HepG2 (cell line): ENCODE measurements around the gene COL27A1. TPM values are rescaled to one million over a fixed set of nuclear protein-coding genes. Genes with fewer than 3 reads are reported as not detected.
"Not testable (repeated sequence)": the region's sequence is repeated elsewhere in the genome, so short reads cannot be mapped to it uniquely, and the experiment has no call there.

Experiments
- ATAC-seq: fragments of 200-7000 bp; cut with Tn5 transposase; 3 replicates; pipeline ENCODE4 v1.9.1; 2020; ENCODE audit warnings: mild to moderate bottlenecking, moderate library complexity
- BruUV-seq: library from RNA; stranded (reverse); fragments of 400-500 nt; replicated peaks from 2 replicates; lab custom pipeline; 2021; lab: Mats Ljungman, UMichigan
- CTCF ChIA-PET: fragments of 300-600 bp; formaldehyde crosslinking; extraction: SDS; loops from one replicate; lab custom pipeline; 2021; ENCODE audit warnings: low total read pairs, inconsistent platforms, low intra/inter-chr PET ratio; lab: Yijun Ruan, JAX
- POLR2A ChIA-PET: fragments of 350-600 bp; sonication (Branson Sonifier 250); formaldehyde crosslinking; loops from one replicate; lab custom pipeline; 2020; ENCODE audit warnings: antibody characterized with exemption, inconsistent platforms; lab: Yijun Ruan, JAX
- DNase-seq: peaks from one replicate; pipeline ENCODE4 v3.0.0-alpha.2; 2015; ENCODE audit warnings: low spot score
- FAIRE-seq: peaks from 3 replicates; lab custom pipeline; 2011; peaks lifted over from hg19 to GRCh38; lab: Jason Lieb, UNC
- H2AFZ ChIP-seq: one replicate; pipeline ENCODE4 v1.6.1; 2011; ENCODE audit warnings: low read length, inconsistent platforms
- H3K27ac ChIP-seq: fragments of 300-600 bp; 3 replicates; pipeline ENCODE4 v1.8.0; 2011; ENCODE audit warnings: mixed run types, mild to moderate bottlenecking, mixed read lengths, low read length, inconsistent platforms; ENCODE audit not compliant: insufficient read depth; ENCODE audit errors: extremely low read length
- H3K27me3 ChIP-seq, 2 experiments: fragments of 200-600 bp in 1 of 2; 2 replicates in 1 of 2; 3 replicates in 1 of 2; pipeline versions ENCODE4 v1.6.0 to v1.8.0; 2011; ENCODE audit warnings: low read length in 2 of 2, mild to moderate bottlenecking in 2 of 2, moderate library complexity in 2 of 2, inconsistent platforms in 1 of 2; ENCODE audit not compliant: insufficient read depth in 2 of 2, control insufficient read depth in 1 of 2
- H3K36me3 ChIP-seq, 2 experiments: fragments of 200-600 bp in 1 of 2; replicated peaks in 1 of 2; 2 replicates in 1 of 2; 3 replicates in 1 of 2; pipeline versions ENCODE4 v1.5.1 to v1.8.0; 2011; ENCODE audit warnings: low read length in 2 of 2, inconsistent platforms in 1 of 2; ENCODE audit not compliant: insufficient read depth in 2 of 2, control insufficient read depth in 1 of 2
- H3K4me1 ChIP-seq: 2 replicates; pipeline ENCODE4 v1.5.1; 2012; ENCODE audit warnings: low read length, inconsistent platforms; ENCODE audit not compliant: insufficient read depth
- H3K4me2 ChIP-seq: 2 replicates; pipeline ENCODE4 v1.6.0; 2011; ENCODE audit warnings: low read depth, low read length, inconsistent platforms
- H3K4me3 ChIP-seq, 3 experiments: fragments of 200-600 bp in 1 of 3; sonication (generic), shearing (Covaris generic) in 1 of 3; replicated peaks in 1 of 3; 2 replicates each; pipeline ENCODE4 v1.5.1; 2011 to 2016; ENCODE audit warnings: low read length in 3 of 3, inconsistent platforms in 2 of 3, low read depth in 2 of 3, mild to moderate bottlenecking in 2 of 3, control low read depth in 1 of 3, mixed read lengths in 1 of 3; ENCODE audit not compliant: insufficient read depth in 1 of 3
- H3K79me2 ChIP-seq: one replicate; pipeline ENCODE4 v1.6.1; 2011; ENCODE audit warnings: low read length, inconsistent platforms; ENCODE audit not compliant: insufficient read depth
- H3K9ac ChIP-seq: 2 replicates; pipeline ENCODE4 v1.6.0; 2011; ENCODE audit warnings: mild to moderate bottlenecking, low read depth, low read length, inconsistent platforms; ENCODE audit not compliant: insufficient read depth
- H3K9me3 ChIP-seq: 2 replicates; pipeline ENCODE4 v1.5.1; 2012; ENCODE audit warnings: mild to moderate bottlenecking, low read length
- H4K20me1 ChIP-seq: 2 replicates; pipeline ENCODE4 v1.6.0; 2011; ENCODE audit warnings: inconsistent platforms, mild to moderate bottlenecking, low read length, moderate library complexity; ENCODE audit not compliant: insufficient read depth
- NFIC ChIP-seq: IDR thresholded peaks from 2 replicates; pipeline ENCODE4 v1.6.1; 2012; ENCODE audit warnings: mild to moderate bottlenecking, low read length, inconsistent platforms
- RFX5 ChIP-seq: IDR thresholded peaks from 2 replicates; pipeline ENCODE4 v1.6.1; 2011; ENCODE audit warnings: low read depth, low read length, improper control_type of control experiment
- SIN3B ChIP-seq: fragments of 150-350 bp; IDR thresholded peaks from 2 replicates; pipeline ENCODE4 v1.6.1; 2014; ENCODE audit warnings: low read length
- ZNF121 ChIP-seq: sonication (generic); formaldehyde crosslinking; IDR thresholded peaks from 2 replicates; pipeline ENCODE4 v1.5.0; 2020; ENCODE audit warnings: mild to moderate bottlenecking, missing genetic modification reagents
- WGBS: methylation state at CpG from one replicate; pipeline ENCODE4 v1.1.6; 2017; ENCODE audit warnings: low lambda C conversion rate; 5-methylcytosine and 5-hydroxymethylcytosine counted together
- in situ Hi-C: cut with HindIII; loops from 2 replicates; pipeline ENCODE4 v1.10.0; 2017; ENCODE audit warnings: low pct_unique_long_range_greater_than_20kb; ENCODE audit not compliant: extremely low pct_ligation_motif_present
- intact Hi-C: fragments of 100-400 bp; cut with micrococcal nuclease; formaldehyde crosslinking; loops from one replicate; pipeline ENCODE4 v1.10.0; 2022; ENCODE audit not compliant: unreplicated experiment
- polyA plus RNA-seq, 8 experiments: library from polyadenylated mRNA; depleted of rRNA in 3 of 8; stranded (reverse) in 7 of 8; unstranded in 1 of 8; fragments of >200 nt; fragmentation: Illumina TruSeq in 4 of 8; extraction: Trizol in 4 of 8; gene quantifications; 2 replicates each; pipeline versions ENCODE4 v1.2.1 to v1.2.3, GENCODE V29; 2011 to 2016; ENCODE audit warnings: low read depth in 4 of 8, missing spikeins in 1 of 8, mixed read lengths in 1 of 8; ENCODE audit not compliant: insufficient read depth in 1 of 8
- total RNA-seq, 5 experiments: library from RNA; depleted of rRNA; stranded (reverse); fragments of >200 nt; fragmentation: Illumina TruSeq; extraction: Trizol; gene quantifications; 2 replicates each; pipeline ENCODE4 v1.2.3, GENCODE V29; 2016; ENCODE audit warnings: low read depth in 1 of 5
- TF ChIP-seq, protein P1 (sequence below): sonication (generic); formaldehyde crosslinking; IDR thresholded peaks from 2 replicates; pipeline ENCODE4 v1.4.0; 2020; ENCODE audit warnings: missing genetic modification reagents

The COL27A1 gene
- total and polyA plus RNA-seq, 2 of the 13 experiments (the other 11 are each of a cell fraction or from before 2014, with no cell fraction given), result 71.3 to 89.1 TPM

DNA sequence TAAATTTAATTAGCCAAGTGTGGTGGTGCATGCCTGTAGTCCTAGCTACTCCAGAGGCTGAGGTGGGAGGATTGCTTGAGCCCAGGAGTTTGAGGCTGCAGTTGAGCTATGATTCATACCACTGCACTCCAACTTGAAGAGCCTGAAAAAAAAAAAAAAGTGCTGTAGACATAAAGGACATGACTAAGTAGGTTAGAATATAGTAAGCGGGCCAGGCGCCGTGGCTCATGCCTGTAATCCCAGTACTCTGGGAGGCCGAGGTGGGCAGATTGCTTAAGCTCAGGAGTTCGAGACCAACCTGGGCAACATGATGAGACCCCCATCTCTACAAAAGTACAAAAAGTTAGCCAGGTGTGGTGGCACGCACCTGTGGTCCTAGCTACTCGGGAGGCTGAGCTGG is 165.4 kb downstream of the COL27A1 start:
- H3K9me3 ChIP-seq, H4K20me1 ChIP-seq, DNase-seq, H3K36me3 ChIP-seq, H3K4me3 ChIP-seq, intact Hi-C loops, H2AFZ ChIP-seq, CTCF ChIA-PET, BruUV-seq, H3K27ac ChIP-seq, H3K27me3 ChIP-seq, in situ Hi-C loops, H3K4me2 ChIP-seq, FAIRE-seq, H3K9ac ChIP-seq, ATAC-seq: not testable (repeated sequence)
- Histone ChIP-seq H3K4me1 (peaks cover 46% of the 10 kb centered on the region), H3K79me2 (peaks cover 13% of the 10 kb centered on the region)
- WGBS, result 97% methylated on average over 7 of the region's 7 CpGs
- TF ChIP-seq, protein P1, sequence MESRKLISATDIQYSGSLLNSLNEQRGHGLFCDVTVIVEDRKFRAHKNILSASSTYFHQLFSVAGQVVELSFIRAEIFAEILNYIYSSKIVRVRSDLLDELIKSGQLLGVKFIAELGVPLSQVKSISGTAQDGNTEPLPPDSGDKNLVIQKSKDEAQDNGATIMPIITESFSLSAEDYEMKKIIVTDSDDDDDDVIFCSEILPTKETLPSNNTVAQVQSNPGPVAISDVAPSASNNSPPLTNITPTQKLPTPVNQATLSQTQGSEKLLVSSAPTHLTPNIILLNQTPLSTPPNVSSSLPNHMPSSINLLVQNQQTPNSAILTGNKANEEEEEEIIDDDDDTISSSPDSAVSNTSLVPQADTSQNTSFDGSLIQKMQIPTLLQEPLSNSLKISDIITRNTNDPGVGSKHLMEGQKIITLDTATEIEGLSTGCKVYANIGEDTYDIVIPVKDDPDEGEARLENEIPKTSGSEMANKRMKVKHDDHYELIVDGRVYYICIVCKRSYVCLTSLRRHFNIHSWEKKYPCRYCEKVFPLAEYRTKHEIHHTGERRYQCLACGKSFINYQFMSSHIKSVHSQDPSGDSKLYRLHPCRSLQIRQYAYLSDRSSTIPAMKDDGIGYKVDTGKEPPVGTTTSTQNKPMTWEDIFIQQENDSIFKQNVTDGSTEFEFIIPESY (CRISPR knock-in tag), result peak; percentile 86
- POLR2A ChIA-PET, result interaction anchor here (1.7 kb wide), 1 partner anchor 221 kb away, joined by 4 read pairs; the partner anchor contains the start of gene KIF12

DNA sequence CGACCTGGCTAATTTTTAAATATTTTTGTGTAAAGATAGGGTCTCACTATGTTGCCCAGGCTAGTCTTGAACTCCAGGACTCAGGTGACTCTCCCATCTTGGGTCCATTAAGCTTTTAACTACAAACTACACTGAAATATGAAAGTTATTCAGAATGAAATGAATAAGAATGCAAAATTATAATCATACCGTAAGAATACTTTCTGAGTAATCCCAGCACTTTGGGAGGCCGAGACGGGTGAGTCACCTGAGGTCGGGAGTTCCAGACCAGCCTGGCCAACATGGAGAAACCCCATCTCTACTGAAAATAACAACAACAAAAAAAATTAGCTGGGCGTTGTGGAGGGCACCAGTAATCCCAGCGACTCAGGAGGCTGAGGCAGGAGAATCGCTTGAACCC is 166.4 kb downstream of the COL27A1 start:
- CTCF ChIA-PET, result no interaction called here
- peaks cover 48% of the 10 kb centered on the region for H3K4me1 ChIP-seq
- 63% methylated on average over 8 of the region's 8 CpGs for WGBS

More for the DNA sequence above, 166.4 kb downstream of the COL27A1 start:
- in situ Hi-C loops, result no loop called here
- Histone ChIP-seq H3K36me3 (no peaks in the 10 kb centered on the region), H3K79me2 (peaks cover 13% of the 10 kb centered on the region), H2AFZ (no peak overlapping the region), H3K9me3 (no peaks in the 10 kb centered on the region), H3K9ac (peak overlapping the region; percentile 43), H3K27me3 (no peaks in the 10 kb centered on the region), H3K27ac (peak overlapping the region; percentile 86), H4K20me1 (no peaks in the 10 kb centered on the region)
- no peak for DNase-seq
- intact Hi-C loops, result no loop called here
- no peak for FAIRE-seq
- no TSS peak for BruUV-seq
- POLR2A ChIA-PET, result interaction anchor here (0.7 to 1.9 kb wide), 5 partner anchors 8 to 240 kb away, joined by 3 to 4 read pairs (median 4); partner anchors contain the start of gene KIF12
- no peak for ATAC-seq
- TF ChIP-seq RFX5, result no peak
- TF ChIP-seq ZNF121, result peak; percentile 63
- no peak for TF ChIP-seq SIN3B
- TF ChIP-seq NFIC, result no peak
- TF ChIP-seq, all 625 proteins: peak for 1
- Histone ChIP-seq H3K4me2 (peak overlapping the region; percentile 75), H3K4me3 (peak overlapping the region in 1 of 3 experiments; percentile 57; a peak in 1 of 6 replicates)
